Fibroblast of skin of scalp (primary cell): ENCODE results near the gene MIEF1.

Experiments used
- DNase-seq: peaks from one replicate; pipeline ENCODE4 v3.0.0-alpha.2; 2013

The MIEF1 gene

GRCh38 chr22:39562839-39563489 is 60.9 kb downstream of the MIEF1 start:
- DNase-seq, result no peak

DNA sequence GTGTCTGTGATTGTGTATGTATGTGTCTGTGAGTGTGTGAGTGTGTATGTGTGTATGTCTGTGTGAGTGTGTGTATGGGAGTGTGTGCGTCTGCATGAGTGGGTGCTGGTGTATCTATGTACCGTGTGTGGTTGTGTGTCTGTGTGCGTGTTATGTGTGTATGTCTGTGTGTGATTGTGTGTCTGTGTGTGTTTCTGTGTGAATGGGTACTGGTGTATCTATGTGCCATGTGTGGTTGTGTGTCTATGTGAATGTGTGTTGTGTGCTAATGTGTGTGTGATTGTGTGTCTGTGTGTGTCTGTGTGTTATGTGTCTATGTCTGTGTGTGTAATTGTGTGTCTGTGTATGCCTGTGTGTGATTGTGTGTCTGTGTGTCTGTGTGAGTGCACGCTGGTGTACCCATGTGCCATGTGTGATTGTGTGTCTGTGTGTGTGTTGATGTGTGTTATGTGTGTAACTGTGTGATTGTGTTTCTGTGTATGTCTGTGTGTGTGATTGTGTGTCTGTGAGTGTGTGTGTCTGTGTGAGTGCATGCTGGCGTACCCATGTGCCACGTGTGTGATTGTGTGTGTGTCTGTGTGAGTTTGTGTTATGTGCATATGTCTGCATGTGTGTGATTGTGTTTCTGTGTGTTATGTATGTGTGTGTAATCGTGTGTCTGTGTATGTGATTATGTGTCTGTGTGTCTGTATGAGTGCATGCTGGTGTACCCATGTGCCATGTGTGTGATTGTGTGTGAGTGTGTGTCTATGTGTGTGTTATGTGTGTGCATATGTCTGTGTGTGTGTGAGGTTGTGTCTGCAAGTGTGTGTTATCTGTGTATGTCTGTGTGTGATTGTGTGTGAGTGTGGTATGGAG is 61.7 kb downstream of the MIEF1 start:
- no peak for DNase-seq

- DNase-seq, result no peak
Observed at GRCh38 chr22:39565414-39565944, 63.4 kb downstream of the MIEF1 start.

DNA sequence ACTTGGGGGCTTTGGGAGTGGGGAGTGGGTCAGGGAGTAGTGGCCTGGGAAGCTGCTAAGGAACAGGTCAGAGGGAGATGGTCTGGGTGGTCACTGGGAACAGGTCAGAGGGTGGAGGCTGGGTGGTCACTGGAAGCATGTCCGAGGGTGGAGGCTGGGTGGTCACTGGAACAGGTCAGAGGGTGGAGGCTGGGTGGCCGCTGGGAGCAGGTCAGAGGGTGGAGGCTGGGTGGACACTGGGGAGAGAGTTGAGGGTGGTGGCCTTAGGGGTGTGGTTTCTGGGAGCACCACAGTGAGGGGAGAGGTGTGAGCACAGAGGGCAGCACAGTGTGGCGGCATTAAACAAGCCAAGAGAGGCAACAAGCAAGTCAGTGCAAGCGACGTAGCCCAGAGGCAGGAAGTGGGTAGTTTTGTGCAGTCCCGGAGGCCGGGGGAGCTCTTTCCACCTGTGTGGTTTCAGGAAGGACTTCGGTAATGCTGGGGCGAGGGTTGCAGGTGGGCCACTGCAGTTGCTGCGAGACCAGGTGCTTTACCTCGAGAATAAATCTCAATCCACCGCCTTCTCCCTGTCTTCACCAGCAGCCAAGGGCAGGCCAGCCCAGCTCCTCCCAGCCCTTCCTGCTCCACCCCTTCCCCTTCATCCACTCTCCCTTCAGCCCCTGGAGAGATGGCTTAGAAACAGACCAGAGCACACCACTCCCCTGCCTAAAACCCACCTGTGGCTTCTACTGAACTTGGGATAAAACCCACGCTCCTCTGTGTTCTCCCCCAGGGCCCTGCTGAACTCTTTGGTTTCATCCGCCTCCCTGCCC is 65.3 kb downstream of the MIEF1 start:
- DNase-seq, result no peak
